GM19193 (cell line): ENCODE data around the gene DPM2.

ENCODE experiments used
- POLR2A ChIP-seq: IDR thresholded peaks from 4 replicates; pipeline ENCODE4 v1.6.1; 2011; ENCODE audit not compliant: insufficient read depth, insufficient read length; ENCODE audit errors: extremely low read depth

The DPM2 gene

GRCh38 chr9:127898433-127899127 lies 39.1 kb downstream of the DPM2 start:
- TF ChIP-seq POLR2A: no peak

- no peak for TF ChIP-seq POLR2A
Observed at GRCh38 chr9:127897193-127897692, 40.4 kb downstream of the DPM2 start.

- TF ChIP-seq POLR2A: no peak
Observed at GRCh38 chr9:127896395-127897192, 41.1 kb downstream of the DPM2 start.

DNA sequence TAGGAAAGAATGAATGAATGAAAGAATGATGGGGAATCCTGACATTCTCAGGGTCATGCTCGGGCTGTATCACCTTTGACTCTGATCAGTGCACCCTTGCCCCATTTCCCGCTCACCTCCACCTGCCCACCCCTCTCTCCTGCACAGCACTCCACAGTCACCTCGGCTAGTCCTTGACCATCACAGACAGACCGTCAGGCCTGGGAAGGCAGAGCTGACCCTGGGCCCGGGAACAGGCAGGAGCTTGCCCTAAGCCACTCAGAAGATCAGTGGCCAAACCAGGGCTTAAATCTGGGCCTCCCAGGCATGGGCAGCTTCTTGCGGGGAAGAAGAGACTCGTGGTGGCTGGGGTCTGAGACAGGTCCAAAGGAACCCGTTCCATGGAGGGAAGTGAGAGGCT lies 41.8 kb downstream of the DPM2 start:
- no peak for TF ChIP-seq POLR2A

DNA sequence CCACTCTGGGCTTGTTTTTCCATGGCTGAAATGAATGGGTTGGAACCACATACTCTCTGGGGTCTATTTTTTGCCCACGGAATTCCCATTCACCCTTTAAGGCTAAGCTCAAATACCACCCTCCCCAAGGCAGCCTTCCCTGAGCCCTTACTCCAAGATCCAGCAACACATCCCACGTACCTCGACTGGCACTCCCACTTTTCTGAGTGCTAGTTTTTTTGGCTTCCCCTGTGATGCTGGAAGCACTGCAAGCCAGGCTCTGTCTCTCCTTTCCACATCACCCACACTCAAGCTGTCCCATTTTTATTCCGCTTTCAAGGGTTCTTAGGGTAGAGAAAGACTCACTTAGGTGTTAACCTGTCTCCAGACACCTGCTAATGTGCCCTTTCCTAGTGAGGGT lies 44.3 kb downstream of the DPM2 start:
- TF ChIP-seq POLR2A: no peak

- TF ChIP-seq POLR2A: no peak
Observed at GRCh38 chr9:127892831-127893230, 44.8 kb downstream of the DPM2 start.

GRCh38 chr9:127890053-127890452 lies 47.6 kb downstream of the DPM2 start:
- no peak for TF ChIP-seq POLR2A

DNA sequence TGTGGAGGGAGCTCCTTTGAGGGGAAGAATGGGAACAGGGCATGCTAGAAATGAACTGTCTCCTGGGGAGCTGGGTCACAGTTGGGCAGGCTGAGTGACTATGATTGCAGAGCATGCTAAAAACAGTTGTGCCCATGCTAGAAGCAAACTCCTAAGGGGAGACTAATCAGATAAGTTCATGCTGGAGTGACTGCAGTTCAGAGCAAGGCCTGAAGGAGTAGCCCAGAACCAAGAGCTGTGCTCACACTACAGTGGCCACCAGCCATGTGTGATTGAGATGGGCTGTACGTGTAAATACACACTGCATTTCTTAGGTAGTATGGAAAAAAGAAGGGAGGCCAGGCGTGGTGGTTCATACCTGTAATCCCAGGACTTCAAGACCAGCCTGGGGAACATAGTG lies 49.9 kb downstream of the DPM2 start:
- TF ChIP-seq POLR2A: no peak

GRCh38 chr9:127886401-127886972 lies 51.2 kb downstream of the DPM2 start:
- no peak for TF ChIP-seq POLR2A

DNA sequence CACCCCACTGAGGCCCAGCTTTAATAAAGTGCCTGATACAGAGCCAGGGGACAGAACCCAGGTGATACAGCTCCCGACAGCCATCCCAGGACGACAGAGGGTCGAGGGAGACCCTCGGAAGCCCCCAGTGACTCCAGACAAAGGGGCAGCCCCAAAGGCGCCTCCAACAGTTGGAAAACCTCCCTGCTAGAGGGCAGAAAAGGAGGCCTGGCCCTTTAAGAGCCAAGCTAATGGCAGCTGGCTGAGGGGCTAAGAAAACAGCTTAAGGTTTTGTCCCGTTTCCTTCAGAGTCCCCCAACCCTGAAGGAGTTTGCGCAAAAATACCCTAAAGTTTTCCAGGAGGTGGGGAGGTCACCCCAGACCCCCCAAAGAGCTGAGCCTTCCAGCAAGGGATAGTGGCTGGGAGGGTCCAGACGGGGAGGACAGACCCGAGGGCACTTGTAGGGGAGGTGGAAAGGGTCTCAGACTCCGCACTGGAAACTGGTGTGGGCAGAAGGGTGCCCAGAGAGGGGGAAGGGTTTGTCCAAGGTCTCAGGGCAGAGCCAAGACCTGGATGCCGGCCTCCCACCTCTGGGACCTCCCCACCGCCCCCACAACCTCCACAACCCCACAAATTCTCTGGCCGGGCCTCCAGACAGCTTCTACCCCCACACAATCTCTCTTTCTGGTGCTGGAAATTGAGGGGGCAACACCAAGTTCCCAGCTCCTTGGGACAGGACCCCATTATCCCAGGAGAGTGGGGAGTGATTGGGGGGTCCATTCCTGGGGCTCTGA lies 52.0 kb downstream of the DPM2 start:
- no peak for TF ChIP-seq POLR2A
